SW480 (cell line): ENCODE results near the gene GAB3.
"Not testable (repeated sequence)": the region's sequence is repeated elsewhere in the genome, so short reads cannot be mapped to it uniquely, and the experiment has no call there.

ENCODE experiments used
- DNase-seq: peaks from one replicate; pipeline ENCODE4 v3.0.0-alpha.2; 2016; ENCODE audit warnings: low spot score

The GAB3 gene

DNA sequence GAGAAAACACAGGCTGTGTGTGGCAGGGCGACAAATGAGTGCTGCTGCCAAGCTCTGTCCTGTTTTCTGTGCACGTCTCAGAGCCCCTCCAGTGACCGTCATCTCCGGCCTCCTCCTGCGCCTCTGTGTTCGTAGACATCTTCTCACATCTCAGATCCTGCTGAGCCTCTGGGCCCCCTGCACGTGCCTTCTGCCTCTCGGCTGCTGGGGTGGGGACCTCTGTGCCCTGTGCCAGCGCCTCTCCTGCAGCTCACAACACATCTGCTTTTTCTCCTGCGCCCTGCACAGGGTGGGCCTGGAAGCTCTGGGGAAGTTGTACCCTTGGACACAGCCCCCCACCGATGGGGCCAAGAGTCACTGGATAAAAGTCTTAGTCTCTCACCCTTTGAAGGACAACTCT lies 95.1 kb downstream of the GAB3 start:
- DNase-seq = no peak

DNA sequence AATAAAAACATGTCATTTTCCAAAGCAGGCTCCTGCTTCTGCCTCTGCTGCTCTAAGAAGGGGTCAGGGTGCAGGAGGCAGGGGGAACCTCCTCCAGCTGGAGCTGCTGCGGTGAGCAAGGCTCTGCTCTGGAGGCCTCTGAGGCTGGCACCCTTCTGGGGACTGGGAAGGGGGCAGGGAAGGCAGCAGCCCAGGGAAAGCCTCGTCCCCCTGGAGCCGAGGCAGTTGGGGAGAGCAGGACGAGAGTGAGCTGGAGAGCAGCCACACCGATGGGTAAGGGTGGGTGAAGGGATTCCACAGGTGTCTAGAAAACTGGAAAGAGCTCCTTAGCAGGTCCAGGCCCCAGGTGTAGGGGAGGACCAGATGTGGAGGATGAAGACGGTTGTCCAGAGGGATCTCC lies 95.5 kb downstream of the GAB3 start:
- DNase-seq = no peak

DNA sequence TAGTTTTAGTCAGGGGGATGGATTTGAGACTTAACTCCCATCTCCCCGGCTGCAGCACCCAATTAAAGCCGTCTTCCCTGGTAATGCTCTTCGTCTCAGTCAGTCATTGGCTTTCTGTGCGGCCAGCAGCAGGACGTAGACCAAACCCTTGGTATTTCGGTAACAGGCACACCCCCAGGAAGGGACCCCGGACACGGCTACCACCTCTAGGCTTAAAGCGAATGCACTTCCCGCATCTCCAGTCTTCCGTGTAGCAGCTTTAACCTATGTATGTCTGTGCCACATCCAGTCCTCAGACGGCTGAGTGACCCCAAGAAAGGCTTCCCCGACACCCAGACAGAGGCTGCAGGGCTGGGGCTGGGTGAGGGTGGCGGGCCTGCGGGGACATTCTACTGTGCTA lies 96.0 kb downstream of the GAB3 start:
- DNase-seq = no peak

DNA sequence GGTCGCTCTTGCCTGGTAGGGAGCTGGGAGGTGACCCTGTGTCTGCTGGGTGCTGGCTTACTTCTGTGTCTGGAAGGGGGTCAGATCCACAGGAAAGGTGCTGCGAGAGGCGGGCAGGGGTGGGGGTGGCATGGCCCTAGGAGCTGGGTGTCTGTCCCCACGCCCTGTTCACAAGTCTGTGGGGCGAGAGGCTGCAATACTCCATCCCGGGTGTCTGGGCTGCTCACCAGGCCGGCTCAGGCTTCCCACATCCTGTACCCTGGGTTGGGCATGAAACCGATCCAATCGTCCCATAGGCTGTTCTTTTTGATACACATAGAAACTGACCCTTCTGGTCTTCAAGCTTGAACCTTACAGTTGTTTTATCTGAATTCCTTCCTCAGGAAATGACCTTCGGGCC lies 96.5 kb downstream of the GAB3 start:
- no peak for DNase-seq

DNA sequence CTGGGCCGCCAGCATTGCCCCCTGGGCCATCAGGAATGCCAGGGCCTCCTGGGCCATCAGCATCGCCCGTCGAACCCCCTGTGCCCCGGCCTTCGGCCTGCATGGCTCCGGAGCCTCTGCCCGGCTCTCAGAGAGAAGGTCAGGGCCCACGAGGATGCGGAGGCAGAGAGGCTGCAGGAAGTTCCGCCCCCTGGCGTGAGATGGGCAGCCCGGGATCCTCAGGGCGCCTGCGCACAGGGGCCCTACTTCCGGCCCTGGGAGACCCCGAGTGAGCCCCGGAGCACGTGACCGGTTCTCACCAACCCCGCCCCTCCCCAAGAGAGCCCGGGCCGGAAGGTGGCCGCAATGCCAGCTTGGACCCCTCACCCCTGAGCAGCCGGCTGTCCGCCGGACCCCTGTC lies 97.5 kb downstream of the GAB3 start, which contains the start of gene CTAG2:
Gene CTAG2, minus strand, starts transcription at position 167 of the 400 bp plus-strand sequence. Its CDS starts 64 bp downstream, at position 103.
- not testable (repeated sequence) for DNase-seq

DNA sequence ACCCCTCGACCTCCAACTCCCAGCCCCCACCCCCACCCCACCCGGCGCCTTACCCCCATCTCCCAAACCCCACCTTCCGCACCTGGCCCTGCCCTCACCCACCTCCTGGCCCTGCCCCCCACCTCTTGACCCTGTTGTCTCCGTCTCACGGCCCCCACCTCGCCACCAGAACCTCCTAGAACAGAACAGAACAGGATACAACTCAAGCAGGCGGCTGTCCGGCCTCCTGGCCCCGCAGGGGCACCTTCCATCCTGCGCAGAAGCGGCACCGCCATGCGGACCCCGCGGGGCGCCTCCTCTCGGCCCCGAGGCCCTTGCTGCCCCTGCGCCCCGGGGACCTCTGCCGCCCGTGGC lies 97.9 kb downstream of the GAB3 start:
- no peak for DNase-seq

DNA sequence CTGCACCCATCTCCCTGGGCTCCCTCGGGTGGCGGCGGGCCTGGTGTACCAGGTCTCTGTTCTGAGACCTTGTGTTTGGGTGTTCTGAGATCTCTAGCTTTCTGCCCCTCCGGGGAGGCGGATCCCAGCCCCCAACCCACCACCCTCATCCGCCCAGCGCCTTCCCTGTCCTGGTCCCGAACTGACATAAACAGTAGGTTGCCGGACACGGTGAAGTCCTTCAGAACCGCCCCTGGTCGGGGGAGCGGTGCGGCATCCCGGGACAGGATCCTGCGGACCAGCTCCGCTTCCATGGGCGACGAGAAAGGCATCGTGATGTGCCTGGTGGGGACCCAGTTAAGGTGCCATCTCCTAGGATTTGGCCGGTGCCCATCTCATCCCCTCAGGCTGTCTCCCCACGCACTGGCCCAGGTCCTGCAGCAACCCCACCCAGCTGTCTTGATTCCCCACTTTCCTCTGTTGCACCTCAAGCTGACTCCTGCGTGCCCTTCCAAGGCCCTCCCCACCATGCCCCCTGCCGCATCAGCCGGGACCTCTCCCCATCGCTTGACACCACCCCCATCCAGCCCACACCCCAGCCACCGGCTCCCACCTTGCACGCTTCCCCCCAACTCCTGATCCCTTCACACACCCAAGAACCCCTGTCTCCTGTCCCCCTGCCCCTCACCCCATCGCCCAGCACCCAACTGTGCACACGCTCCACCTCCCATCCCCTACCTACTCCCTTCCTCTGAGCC lies 98.4 kb downstream of the GAB3 start:
- DNase-seq = no peak

DNA sequence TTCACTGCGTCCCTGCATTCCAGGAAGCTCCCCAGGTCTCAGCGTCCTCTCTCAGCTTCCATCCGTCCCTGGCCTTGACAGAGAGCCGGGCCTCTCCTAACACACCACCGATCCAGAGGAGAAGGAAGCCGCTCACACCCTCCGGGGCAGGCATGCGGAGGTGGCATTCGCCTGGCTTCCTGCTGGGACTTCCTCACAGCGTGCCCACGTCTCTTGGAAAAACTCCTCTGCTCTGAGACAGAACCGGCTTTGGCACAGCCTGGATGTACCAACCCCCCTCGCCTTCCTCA lies 100.7 kb downstream of the GAB3 start:
- no peak for DNase-seq

DNA sequence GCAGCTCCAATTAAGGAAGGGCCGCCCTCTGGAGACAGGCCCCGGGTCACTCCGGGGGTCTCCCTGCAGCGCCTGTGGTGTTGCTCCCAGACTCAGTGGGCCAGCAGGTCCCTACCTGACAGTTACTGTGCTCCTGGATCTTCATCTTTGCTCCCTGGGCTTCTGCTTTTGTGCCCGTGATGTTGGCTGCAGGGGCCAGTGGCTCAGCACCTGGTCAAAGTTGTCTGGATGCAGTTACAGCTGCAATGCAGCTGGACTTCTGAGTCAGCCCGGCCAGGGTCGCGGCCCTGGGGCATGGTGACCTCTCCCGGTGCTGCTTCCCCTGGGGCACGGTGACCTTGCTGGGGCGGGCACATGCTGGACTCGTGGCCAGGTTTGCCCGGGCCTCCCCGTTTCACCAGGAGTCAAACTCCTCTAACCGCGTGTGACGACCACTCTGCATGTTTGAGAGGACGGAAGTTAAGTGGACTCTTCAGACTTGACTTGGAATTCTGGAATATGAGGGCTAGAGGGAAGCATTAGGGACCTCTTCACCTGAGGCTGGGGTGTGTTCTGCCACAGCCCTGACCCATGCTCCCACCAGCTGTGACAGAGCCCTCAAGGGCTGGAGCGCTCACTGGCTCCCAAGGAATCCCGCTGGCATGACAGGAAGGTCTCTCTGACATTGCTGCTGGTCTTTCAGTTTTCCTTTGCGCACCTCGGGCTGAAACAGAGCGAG lies 101.2 kb downstream of the GAB3 start:
- no peak for DNase-seq

DNA sequence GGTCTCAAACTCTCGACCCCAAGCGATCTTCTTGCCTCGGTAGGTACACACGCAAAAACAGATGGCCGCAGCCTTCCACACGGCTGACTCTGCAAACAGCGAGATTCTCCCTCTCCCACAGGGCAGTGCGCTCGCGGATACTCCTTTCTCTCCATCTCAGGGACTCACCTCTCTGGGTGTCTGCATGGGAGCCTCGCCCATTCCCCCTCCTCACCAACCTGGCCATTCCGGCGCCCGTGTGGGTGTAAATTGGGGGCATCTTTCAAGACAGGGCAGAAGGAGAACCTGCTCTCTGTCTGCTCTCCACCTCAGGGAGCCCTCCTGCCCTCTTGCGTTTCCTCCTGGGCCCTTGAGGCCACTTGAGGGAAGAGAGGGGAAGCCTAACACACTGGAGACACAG lies 101.9 kb downstream of the GAB3 start:
- DNase-seq = no peak

DNA sequence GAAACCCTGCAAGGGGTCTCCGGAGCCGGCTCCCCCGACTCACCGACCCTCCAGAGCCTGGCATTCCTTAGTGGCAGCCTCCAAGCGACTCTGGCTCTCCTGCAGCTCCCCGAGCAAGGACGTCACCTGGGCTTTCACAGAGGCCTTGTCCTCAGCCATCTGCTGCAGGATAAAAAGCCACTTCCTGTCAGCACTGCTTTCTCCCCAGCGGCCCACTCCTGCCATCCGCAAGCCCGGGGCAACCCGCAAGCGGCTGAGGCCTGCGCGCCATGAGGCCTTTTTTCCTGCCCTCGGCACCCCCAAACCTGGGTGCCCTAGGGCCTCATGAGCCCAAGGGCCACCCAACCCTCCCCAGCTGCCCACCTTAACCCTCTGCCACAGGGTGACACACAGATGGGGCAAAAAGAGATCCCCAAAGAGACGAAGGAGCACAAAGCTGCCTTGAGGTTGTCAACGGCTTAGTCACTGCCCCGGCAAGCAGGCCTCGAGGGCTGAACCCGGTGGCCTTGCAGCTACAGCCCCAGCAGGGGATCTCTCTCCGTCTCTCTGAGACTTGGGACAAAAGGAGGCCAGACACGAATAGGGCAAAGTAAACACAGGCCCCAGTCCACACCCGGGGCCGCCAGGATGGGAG lies 105.0 kb downstream of the GAB3 start:
- not testable (repeated sequence) for DNase-seq

DNA sequence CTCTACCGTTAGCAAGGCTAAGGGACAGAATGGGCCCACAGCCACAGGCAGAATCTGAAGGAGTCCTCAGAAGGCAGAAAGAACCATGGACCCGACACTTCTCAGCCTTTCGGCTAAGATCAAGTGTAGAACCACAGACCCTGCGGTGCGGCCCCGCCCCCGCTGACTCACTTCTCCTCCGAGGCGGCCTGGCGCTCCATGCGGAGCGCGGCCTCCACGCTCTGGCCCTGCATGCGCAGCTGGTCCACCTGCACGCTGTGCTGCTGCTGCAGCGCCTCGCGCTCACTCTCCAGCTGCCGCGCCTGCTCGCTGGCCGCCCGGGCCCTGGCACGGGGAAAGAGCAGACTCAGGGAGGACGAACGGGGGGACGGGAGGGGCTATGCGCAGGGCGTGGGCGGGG lies 107.2 kb downstream of the GAB3 start:
- not testable (repeated sequence) for DNase-seq

DNA sequence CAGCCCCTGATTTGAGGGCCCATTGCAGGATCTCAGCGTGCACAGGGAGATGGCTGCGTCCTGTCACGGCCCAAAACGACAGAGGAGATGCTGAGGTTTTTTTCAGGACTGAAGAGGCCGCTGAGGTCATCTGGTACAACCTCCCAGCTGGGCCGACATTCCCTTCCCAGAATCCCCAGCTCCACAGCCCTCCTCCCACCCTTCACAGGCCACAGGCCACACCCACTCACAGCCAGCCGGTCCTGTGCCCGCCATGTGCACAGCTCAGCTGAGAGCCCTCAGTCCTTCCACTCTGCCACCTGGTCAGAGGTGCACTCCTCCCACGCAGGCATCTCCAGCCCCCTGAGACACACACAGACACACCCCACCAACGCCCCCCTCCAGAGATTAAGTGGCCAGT lies 109.1 kb downstream of the GAB3 start:
- DNase-seq = not testable (repeated sequence)

DNA sequence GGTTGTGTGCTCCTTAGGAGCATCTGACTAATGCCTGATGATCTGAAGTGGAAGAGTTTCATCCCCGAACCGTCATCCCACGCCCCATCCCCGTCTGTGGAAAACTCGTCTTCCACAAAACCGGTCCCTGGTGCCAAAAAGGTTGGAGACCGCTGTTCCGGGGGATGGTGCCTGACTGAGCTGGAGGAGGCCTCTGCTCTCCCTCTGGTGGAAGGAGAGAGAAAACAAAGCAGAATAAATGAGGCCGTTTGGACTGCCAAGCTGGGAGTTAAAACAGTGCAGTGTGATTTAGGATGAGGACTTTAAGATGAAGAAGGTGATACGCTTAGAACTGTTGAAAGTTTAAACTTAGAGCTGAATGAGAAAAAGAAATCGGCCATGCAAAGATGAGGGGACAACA lies 117.2 kb downstream of the GAB3 start:
- DNase-seq = not testable (repeated sequence)

DNA sequence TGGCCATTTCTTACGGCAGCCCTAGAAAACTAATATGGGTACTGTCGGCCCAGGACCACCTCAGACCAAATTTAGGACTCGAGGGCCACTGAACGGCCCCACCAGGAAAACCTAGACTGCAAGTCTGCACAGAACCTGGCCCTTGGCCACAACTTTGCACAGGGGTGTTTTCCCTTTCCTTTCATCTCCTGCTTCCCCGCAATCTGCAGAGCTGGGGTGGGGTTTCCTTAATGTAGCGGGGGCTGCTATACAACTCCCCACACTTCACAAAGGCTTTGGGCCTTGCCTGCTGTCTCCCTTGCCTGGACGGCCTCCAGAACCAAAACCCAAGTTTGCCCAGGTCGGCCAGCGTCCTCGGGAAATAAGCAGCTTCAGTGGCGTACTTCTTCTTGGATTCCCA lies 119.9 kb downstream of the GAB3 start:
- DNase-seq = not testable (repeated sequence)

DNA sequence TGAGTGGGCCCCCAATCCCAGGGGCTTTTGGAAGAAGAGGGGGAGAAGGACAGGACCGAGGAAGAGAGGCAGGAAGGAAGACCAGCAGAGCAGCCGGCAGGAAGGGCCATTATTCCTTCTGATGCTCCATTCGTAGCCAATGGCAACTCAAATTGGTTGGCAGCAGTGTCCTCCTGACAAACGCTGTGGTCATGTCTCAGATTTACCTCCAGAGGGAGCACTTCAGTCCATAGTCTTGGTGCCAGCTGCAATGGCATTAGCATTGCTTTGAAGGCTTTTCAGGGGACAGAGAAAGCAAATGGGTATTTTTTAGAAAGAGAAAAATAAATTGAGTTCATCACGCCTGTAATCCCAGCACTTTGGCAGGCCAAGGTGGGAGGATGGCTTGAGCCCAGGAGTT lies 121.9 kb downstream of the GAB3 start:
- DNase-seq = not testable (repeated sequence)
